K562 (cell line): ENCODE measurements around the gene COQ6. TPM values are rescaled to one million over a fixed set of nuclear protein-coding genes. Genes with fewer than 3 reads are reported as not detected.

Source experiments
- ATAC-seq: fragments of 200-7000 bp; cut with Tn5 transposase; 3 replicates; pipeline ENCODE4 v1.9.1; 2020; ENCODE audit warnings: moderate library complexity
- BruUV-seq: library from RNA; stranded (reverse); fragments of 400-500 nt; replicated peaks from 2 replicates; lab custom pipeline; 2021; lab: Mats Ljungman, UMichigan
- CTCF ChIA-PET: fragments of 300-600 bp; formaldehyde crosslinking; extraction: SDS; loops from one replicate; lab custom pipeline; 2021; ENCODE audit warnings: low intra/inter-chr PET ratio; lab: Yijun Ruan, JAX
- POLR2A ChIA-PET: fragments of 300-600, 350-650 bp; sonication (Branson Sonifier 250); formaldehyde crosslinking; extraction: SDS; loops from one replicate; lab custom pipeline; 2021; ENCODE audit warnings: antibody characterized with exemption, inconsistent platforms; lab: Yijun Ruan, JAX
- DNase-seq, 4 experiments: peaks; one replicate each; pipeline versions ENCODE4 v3.0.0 to v3.0.0-alpha.2; 2011 to 2018; ENCODE audit warnings: low spot score in 3 of 4, mixed read lengths in 3 of 4; ENCODE audit errors: extremely low read depth in 1 of 4
- FAIRE-seq: peaks from 2 replicates; lab custom pipeline; 2011; peaks lifted over from hg19 to GRCh38; lab: Jason Lieb, UNC
- H2AFZ ChIP-seq: 2 replicates; pipeline ENCODE4 v1.6.0; 2011; ENCODE audit warnings: low read depth, low read length, control low read depth, inconsistent platforms
- H3K27ac ChIP-seq: fragments of 200-600 bp; 3 replicates; pipeline ENCODE4 v1.8.0; 2011; ENCODE audit warnings: low read depth, mild to moderate bottlenecking, control low read depth, inconsistent platforms, low read length, moderate library complexity, mixed read lengths; ENCODE audit errors: extremely low read depth
- H3K27me3 ChIP-seq, 2 experiments: fragments of 300-600 bp in 1 of 2; 2 replicates in 1 of 2; 3 replicates in 1 of 2; pipeline versions ENCODE4 v1.6.0 to v1.8.0; 2011; ENCODE audit warnings: inconsistent platforms in 2 of 2, low read length in 2 of 2, mild to moderate bottlenecking in 1 of 2, mixed read lengths in 1 of 2, moderate library complexity in 1 of 2; ENCODE audit not compliant: control insufficient read depth in 2 of 2, insufficient read depth in 2 of 2
- H3K36me3 ChIP-seq: fragments of 300-600 bp; 3 replicates; pipeline ENCODE4 v1.8.0; 2011; ENCODE audit warnings: mild to moderate bottlenecking, low read length, inconsistent platforms; ENCODE audit not compliant: control insufficient read depth, insufficient read depth
- H3K4me1 ChIP-seq, 2 experiments: fragments of 200-600 bp in 1 of 2; replicated peaks in 1 of 2; 2 replicates in 1 of 2; 3 replicates in 1 of 2; pipeline versions ENCODE4 v1.5.1 to v1.8.0; 2011; ENCODE audit warnings: inconsistent platforms in 2 of 2, low read length in 2 of 2, mild to moderate bottlenecking in 1 of 2, mixed read lengths in 1 of 2, moderate library complexity in 1 of 2; ENCODE audit not compliant: control insufficient read depth in 2 of 2, insufficient read depth in 2 of 2
- H3K4me2 ChIP-seq: 2 replicates; pipeline ENCODE4 v1.6.1; 2011; ENCODE audit warnings: low read length, control low read depth, inconsistent platforms, mixed read lengths; ENCODE audit not compliant: insufficient read depth
- H3K4me3 ChIP-seq: fragments of 200-600 bp; sonication (generic), shearing (Covaris generic); 2 replicates; pipeline ENCODE4 v1.5.1; 2016; ENCODE audit warnings: control low read depth, inconsistent platforms
- H3K79me2 ChIP-seq: fragments of 200-600 bp; 3 replicates; pipeline ENCODE4 v1.8.0; 2011; ENCODE audit warnings: low read length, inconsistent platforms; ENCODE audit not compliant: control insufficient read depth, insufficient read depth
- H3K9ac ChIP-seq, 2 experiments: 2 replicates each; pipeline versions ENCODE4 v1.6.0 to v1.6.1; 2011; ENCODE audit warnings: low read depth in 2 of 2, low read length in 2 of 2, control low read depth in 1 of 2, inconsistent platforms in 1 of 2, mild to moderate bottlenecking in 1 of 2, mixed read lengths in 1 of 2; ENCODE audit not compliant: insufficient read depth in 1 of 2
- H3K9me1 ChIP-seq: one replicate; pipeline ENCODE4 v1.6.0; 2011; ENCODE audit warnings: inconsistent platforms, mild to moderate bottlenecking, low read length, moderate library complexity; ENCODE audit not compliant: control insufficient read depth, insufficient read depth
- H3K9me3 ChIP-seq: replicated peaks from 2 replicates; pipeline ENCODE4 v1.5.1; 2011; ENCODE audit warnings: low read depth, low read length, inconsistent platforms; ENCODE audit not compliant: control insufficient read depth, insufficient read depth
- H4K20me1 ChIP-seq: replicated peaks from 2 replicates; pipeline ENCODE4 v1.6.1; 2011; ENCODE audit warnings: low read length, inconsistent platforms, mixed read lengths; ENCODE audit not compliant: control insufficient read depth, insufficient read depth
- BRF2 ChIP-seq: IDR thresholded peaks from 3 replicates; pipeline ENCODE4 v1.6.1; 2011; ENCODE audit warnings: borderline replicate concordance, mild to moderate bottlenecking; ENCODE audit not compliant: insufficient read length, insufficient read depth
- CSDE1 ChIP-seq, 2 experiments: fragments of 450-650 bp; IDR thresholded peaks; 2 replicates each; pipeline ENCODE4 v1.6.1; 2016; ENCODE audit warnings: mild to moderate bottlenecking in 1 of 2
- ELF1 ChIP-seq: fragments of 200-800 bp; sonication (Bioruptor generic); IDR thresholded peaks from 2 replicates; pipeline ENCODE4 v1.6.1; 2016; ENCODE audit warnings: missing genetic modification characterization, missing compliant biosample characterization
- SMAD4 ChIP-seq: fragments of 250-450 bp; sonication (Bioruptor Pico); conservative IDR thresholded peaks from 2 replicates; pipeline ENCODE4 v1.8.0; 2021; ENCODE audit warnings: inconsistent platforms, mild to moderate bottlenecking, moderate library complexity
- SUPT5H ChIP-seq: fragments of 450-650 bp; IDR thresholded peaks from 2 replicates; pipeline ENCODE4 v1.6.1; 2016
- TAF9B ChIP-seq: fragments of 450-650 bp; IDR thresholded peaks from 2 replicates; pipeline ENCODE4 v1.6.1; 2018; ENCODE audit warnings: mild to moderate bottlenecking; ENCODE audit not compliant: partially characterized antibody
- TARDBP ChIP-seq: fragments of 450-650 bp; IDR thresholded peaks from 2 replicates; pipeline ENCODE4 v1.6.1; 2016
- ZNF354B ChIP-seq: fragments of 250-450 bp; sonication (Bioruptor Pico); IDR thresholded peaks from 2 replicates; pipeline ENCODE4 v1.4.0; 2020
- ZNF609 ChIP-seq: sonication (generic); formaldehyde crosslinking; IDR thresholded peaks from 2 replicates; pipeline ENCODE4 v1.8.1; 2023; ENCODE audit warnings: missing genetic modification reagents, mild to moderate bottlenecking, borderline replicate concordance
- WGBS: fragments of 100-300 bp; shearing (Covaris generic); methylation state at CpG from one replicate; pipeline ENCODE4 v1.1.6; 2016; ENCODE audit warnings: low coverage, mixed read lengths; ENCODE audit not compliant: insufficient coverage; ENCODE audit errors: missing lambda C conversion rate; 5-methylcytosine and 5-hydroxymethylcytosine counted together
- in situ Hi-C: fragments of 300-500 bp; cut with MboI; formaldehyde crosslinking; loops from 4 replicates; pipeline ENCODE4 v1.15.0; 2018; ENCODE audit warnings: inconsistent platforms, mixed read lengths
- intact Hi-C: fragments of 100-400 bp; cut with micrococcal nuclease; formaldehyde crosslinking; loops from 2 replicates; pipeline ENCODE4 v1.14.2; 2022
- polyA plus RNA-seq, 8 experiments: library from polyadenylated mRNA; depleted of rRNA in 4 of 8; stranded (reverse) in 5 of 8; unstranded in 3 of 8; fragments of >200 nt; fragmentation: Nextera tagmentation in 2 of 8; fragmentation: Illumina TruSeq in 1 of 8; extraction: Ambion mirVana in 2 of 8; extraction: Trizol in 1 of 8; gene quantifications; 2 replicates each; pipeline versions ENCODE4 v1.2.1 to v1.2.3, GENCODE V29; 2011 to 2014; ENCODE audit warnings: inconsistent platforms in 1 of 8, missing spikeins in 1 of 8
- total RNA-seq, 7 experiments: library from RNA; depleted of rRNA in 6 of 7; stranded (reverse); fragments of >200 nt in 6 of 7; fragmentation: Illumina TruSeq in 2 of 7; extraction: Trizol in 2 of 7; gene quantifications; 2 replicates each; pipeline versions ENCODE4 v1.2.1 to v1.2.3, GENCODE V29; 2011 to 2021; ENCODE audit warnings: low replicate concordance in 1 of 7

Gene COQ6
- total and polyA plus RNA-seq, 9 of the 15 experiments (the other 6 are each of a cell fraction or from before 2014, with no cell fraction given), result 4.3 to 29.0 (median 11.7) TPM

GRCh38 chr14:73945159-73945670, 4.9 kb upstream of the COQ6 start:
- H3K27me3 ChIP-seq, result no peaks in the 10 kb centered on the region
- 60% methylated on average over 4 of the region's 4 CpGs for WGBS
- intact Hi-C loops (loop anchor here (10.0 kb wide), 1 partner anchor 110 kb away; no protein-coding TSS in a partner anchor), in situ Hi-C loops (no loop called here)
- POLR2A ChIA-PET, result no interaction called here
- no peaks in the 10 kb centered on the region for H3K9me1 ChIP-seq
- H3K4me1 ChIP-seq, result peaks cover 0 to 11% of the 10 kb centered on the region in 2 experiments; a peak in 3 of 5 replicates
- TF ChIP-seq SMAD4 (CRISPR knock-in tag) (no peak), ZNF609 (CRISPR knock-in tag) (no peak), SUPT5H (no peak), TARDBP (no peak), CSDE1 (IDR thresholded peaks at IDR 0.05) (no peak), ELF1 (tag) (no peak), ZNF354B (CRISPR knock-in tag) (no peak), BRF2 (no peak), TAF9B (no peak)
- TF ChIP-seq, all 486 proteins: peak for 0
- CTCF ChIA-PET, result no interaction called here
- Histone ChIP-seq H3K4me2 (no peak overlapping the region), H2AFZ (no peak overlapping the region), H3K36me3 (no peaks in the 10 kb centered on the region), H3K9me3 (no peaks in the 10 kb centered on the region), H3K27ac (no peak overlapping the region), H3K4me3 (no peak overlapping the region), H3K79me2 (peaks cover under 1% of the 10 kb centered on the region; the same call in 1 of the 3 replicates), H4K20me1 (no peaks in the 10 kb centered on the region), H3K9ac (no peak overlapping the region)
- ATAC-seq, result no peak
- no TSS peak for BruUV-seq
- DNase-seq, result no peak
- FAIRE-seq, result no peak
